CD4-positive, CD25-positive, alpha-beta regulatory T cell (primary cell): ENCODE measurements around the gene ZBED6. TPM values are rescaled to one million over a fixed set of nuclear protein-coding genes. Genes with fewer than 3 reads are reported as not detected.

Experiments
- ATAC-seq, 2 donors: fragments of 150-1000 bp; cut with Tn5 transposase; one replicate each; pipeline ENCODE4 v1.10.0; 2021; ENCODE audit warnings: low read depth in 2 of 2, moderate number of reproducible peaks in 2 of 2, moderate library complexity in 1 of 2
- DNase-seq, 3 donors: peaks; one replicate each; pipeline versions ENCODE4 v3.0.0 to v3.0.0-alpha.2; 2012 to 2022; ENCODE audit warnings: mixed read lengths in 1 of 3
- H3K27ac ChIP-seq: one replicate; pipeline ENCODE4 v1.7.0; 2013; ENCODE audit warnings: mild to moderate bottlenecking, low read length; ENCODE audit not compliant: insufficient read depth, poor library complexity, severe bottlenecking
- H3K27me3 ChIP-seq: one replicate; pipeline ENCODE4 v1.7.0; 2013; ENCODE audit warnings: low read length; ENCODE audit not compliant: control insufficient read depth, insufficient read depth
- H3K36me3 ChIP-seq: one replicate; pipeline ENCODE4 v1.7.0; 2013; ENCODE audit warnings: mild to moderate bottlenecking, low read length, moderate library complexity; ENCODE audit not compliant: control insufficient read depth, insufficient read depth
- H3K4me1 ChIP-seq: 2 replicates; pipeline ENCODE4 v1.7.0; 2013; ENCODE audit warnings: mild to moderate bottlenecking, low read length; ENCODE audit not compliant: insufficient read depth, control insufficient read depth, poor library complexity, severe bottlenecking
- H3K4me3 ChIP-seq: one replicate; pipeline ENCODE4 v1.7.0; 2013; ENCODE audit warnings: low read depth, mild to moderate bottlenecking, low read length, moderate library complexity
- H3K9me3 ChIP-seq, 2 experiments: 1 replicate in 1 of 2; 2 replicates in 1 of 2; pipeline ENCODE4 v1.7.0; 2013; ENCODE audit warnings: low read length in 2 of 2, mild to moderate bottlenecking in 1 of 2, moderate library complexity in 1 of 2; ENCODE audit not compliant: control insufficient read depth in 2 of 2
- H3K27ac Mint-ChIP-seq, 3 donors: one replicate each; pipeline ENCODE4 v1.8.0; 2020 to 2022; ENCODE audit warnings: mild to moderate bottlenecking in 3 of 3, mixed read lengths in 3 of 3, moderate library complexity in 2 of 3
- H3K27me3 Mint-ChIP-seq: one replicate; pipeline ENCODE4 v1.8.0; 2022; ENCODE audit warnings: mild to moderate bottlenecking, mixed read lengths
- H3K36me3 Mint-ChIP-seq: one replicate; pipeline ENCODE4 v1.8.0; 2020; ENCODE audit warnings: mixed read lengths
- H3K4me1 Mint-ChIP-seq, 4 donors: one replicate each; pipeline ENCODE4 v1.8.0; 2020 to 2022; ENCODE audit warnings: mixed read lengths in 4 of 4, mild to moderate bottlenecking in 1 of 4
- H3K4me3 Mint-ChIP-seq, 4 donors: one replicate each; pipeline ENCODE4 v1.8.0; 2020 to 2022; ENCODE audit warnings: mild to moderate bottlenecking in 4 of 4, mixed read lengths in 4 of 4, moderate library complexity in 3 of 4
- H3K9me3 Mint-ChIP-seq, 7 donors: one replicate each; pipeline ENCODE4 v1.8.0; 2020 to 2022; ENCODE audit warnings: mixed read lengths in 7 of 7, mild to moderate bottlenecking in 3 of 7, moderate library complexity in 2 of 7
- polyA plus RNA-seq, 4 donors: library from polyadenylated mRNA; unstranded; fragments of 300-500 nt; fragmentation: Illumina TruSeq; gene quantifications; one replicate each; pipeline ENCODE4 v1.2.3, GENCODE V29; 2021
- total RNA-seq: library from RNA; stranded (reverse); gene quantifications from one replicate; pipeline ENCODE4 v1.2.3, GENCODE V29; 2022

The ZBED6 gene
- total and polyA plus RNA-seq, 5 donors from 2014 or later = 0.22 to 31.0 (median 0.65) TPM

- Histone ChIP-seq H3K4me1 (peaks cover 59% of the 10 kb centered on the region), H3K9me3 (no peaks in the 10 kb centered on the region), H3K4me3 (peak overlapping the region; percentile 82), H3K36me3 (peaks cover 21% of the 10 kb centered on the region), H3K27me3 (no peaks in the 10 kb centered on the region), H3K27ac (no peak overlapping the region)
- H3K4me3 Mint-ChIP-seq = peak overlapping the region; percentile 85 to 100 (median 97)
- H3K4me1 Mint-ChIP-seq = peaks cover 38 to 77% (median 61%) of the 10 kb centered on the region in 4 donors
- H3K9me3 Mint-ChIP-seq = no peaks in the 10 kb centered on the region
- no peaks in the 10 kb centered on the region for H3K27me3 Mint-ChIP-seq
- H3K27ac Mint-ChIP-seq = no peak overlapping the region
- ATAC-seq = no peak
- H3K36me3 Mint-ChIP-seq = peaks cover 35% of the 10 kb centered on the region
- no peak for DNase-seq
These were observed 2.7 kb downstream of the ZBED6 start for GRCh38 chr1:203797948-203798655.

DNA sequence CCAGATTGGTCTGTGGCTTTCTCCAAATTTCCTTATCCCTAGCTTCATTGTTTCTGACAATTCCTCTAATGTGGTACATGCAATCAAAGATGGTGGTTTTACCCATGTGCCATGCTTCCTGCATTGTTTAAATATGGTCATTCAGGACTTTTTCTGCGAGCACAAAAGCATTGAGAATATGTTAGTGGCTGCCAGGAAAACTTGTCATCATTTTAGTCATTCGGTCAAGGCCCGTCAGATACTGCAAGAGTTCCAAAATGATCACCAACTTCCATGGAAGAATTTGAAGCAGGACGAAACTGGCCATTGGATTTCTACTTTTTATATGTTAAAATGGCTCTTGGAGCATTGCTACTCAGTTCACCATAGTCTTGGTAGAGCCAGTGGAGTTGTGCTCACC lies 3.7 kb downstream of the ZBED6 start:
- H3K27me3 Mint-ChIP-seq = no peaks in the 10 kb centered on the region
- no peak for ATAC-seq
- peaks cover 45% of the 10 kb centered on the region for H3K36me3 Mint-ChIP-seq
- no peak for DNase-seq
- Histone ChIP-seq H3K27ac (no peak overlapping the region), H3K36me3 (peaks cover 27% of the 10 kb centered on the region), H3K9me3 (no peaks in the 10 kb centered on the region), H3K4me1 (peaks cover 59% of the 10 kb centered on the region), H3K4me3 (peak overlapping the region; percentile 1), H3K27me3 (no peaks in the 10 kb centered on the region)
- peak overlapping the region in 2 of 3 donors; percentile 9 to 44 for H3K27ac Mint-ChIP-seq
- H3K4me1 Mint-ChIP-seq = peaks cover 38 to 88% (median 63%) of the 10 kb centered on the region in 4 donors
- H3K9me3 Mint-ChIP-seq = no peaks in the 10 kb centered on the region
- peak overlapping the region in 3 of 4 donors; percentile 1 to 6 (median 6) for H3K4me3 Mint-ChIP-seq

GRCh38 chr1:203799971-203800370 lies 4.5 kb downstream of the ZBED6 start:
- ATAC-seq (no peak), DNase-seq (no peak)
- Mint-ChIP-seq H3K27me3 (no peaks in the 10 kb centered on the region), H3K4me1 (peaks cover 44 to 88% (median 67%) of the 10 kb centered on the region in 4 donors), H3K27ac (peak overlapping the region in 1 of 3 donors; percentile 44), H3K36me3 (peaks cover 50% of the 10 kb centered on the region), H3K9me3 (no peaks in the 10 kb centered on the region), H3K4me3 (peak overlapping the region; percentile 6 to 47 (median 33))
- Histone ChIP-seq H3K4me1 (peaks cover 59% of the 10 kb centered on the region), H3K4me3 (peak overlapping the region; percentile 39), H3K27ac (no peak overlapping the region), H3K36me3 (peaks cover 27% of the 10 kb centered on the region), H3K9me3 (no peaks in the 10 kb centered on the region), H3K27me3 (no peaks in the 10 kb centered on the region)

- Mint-ChIP-seq H3K27ac (peak overlapping the region in 1 of 3 donors; percentile 91), H3K4me3 (no peak overlapping the region), H3K27me3 (no peaks in the 10 kb centered on the region), H3K4me1 (peaks cover 27 to 67% (median 43%) of the 10 kb centered on the region in 4 donors), H3K36me3 (peaks cover 42% of the 10 kb centered on the region), H3K9me3 (no peaks in the 10 kb centered on the region)
- H3K27me3 ChIP-seq = no peaks in the 10 kb centered on the region
- no peak overlapping the region for H3K27ac ChIP-seq
- H3K4me3 ChIP-seq = no peak overlapping the region
- H3K9me3 ChIP-seq = no peaks in the 10 kb centered on the region
- ATAC-seq = no peak
- H3K36me3 ChIP-seq = peaks cover 36% of the 10 kb centered on the region
- DNase-seq = no peak
- peaks cover 18% of the 10 kb centered on the region for H3K4me1 ChIP-seq
These were observed 10.3 kb downstream of the ZBED6 start for GRCh38 chr1:203805689-203806088.

- Mint-ChIP-seq H3K9me3 (no peaks in the 10 kb centered on the region), H3K27ac (peak overlapping the region in 1 of 3 donors; percentile 37), H3K4me3 (no peak overlapping the region), H3K27me3 (no peaks in the 10 kb centered on the region), H3K4me1 (peaks cover 12 to 63% (median 38%) of the 10 kb centered on the region in 4 donors), H3K36me3 (peaks cover 45% of the 10 kb centered on the region)
- Histone ChIP-seq H3K9me3 (no peaks in the 10 kb centered on the region), H3K4me3 (no peak overlapping the region), H3K36me3 (peaks cover 37% of the 10 kb centered on the region), H3K4me1 (peaks cover 6% of the 10 kb centered on the region), H3K27me3 (no peaks in the 10 kb centered on the region), H3K27ac (peak overlapping the region; percentile 33)
- DNase-seq (no peak), ATAC-seq (no peak)
These were observed 11.8 kb downstream of the ZBED6 start for GRCh38 chr1:203807196-203807595.

- H3K27me3 Mint-ChIP-seq = no peaks in the 10 kb centered on the region
These were observed 18.3 kb downstream of the ZBED6 start for GRCh38 chr1:203813581-203814341.

GRCh38 chr1:203818399-203818798 lies 23.0 kb downstream of the ZBED6 start:
- peaks cover 48% of the 10 kb centered on the region for H3K36me3 Mint-ChIP-seq
- DNase-seq (no peak), ATAC-seq (no peak)
- no peaks in the 10 kb centered on the region for H3K27me3 Mint-ChIP-seq
- H3K9me3 ChIP-seq = no peaks in the 10 kb centered on the region
- no peak overlapping the region for H3K4me3 ChIP-seq
- H3K4me1 Mint-ChIP-seq = peaks cover 26 to 34% (median 27%) of the 10 kb centered on the region in 4 donors
- H3K27ac Mint-ChIP-seq = no peak overlapping the region
- no peak overlapping the region for H3K27ac ChIP-seq
- H3K9me3 Mint-ChIP-seq = peaks cover 0 to 2% (median 0%) of the 10 kb centered on the region in 7 donors
- H3K4me1 ChIP-seq = no peaks in the 10 kb centered on the region
- no peaks in the 10 kb centered on the region for H3K27me3 ChIP-seq
- no peak overlapping the region for H3K4me3 Mint-ChIP-seq
- H3K36me3 ChIP-seq = peaks cover 80% of the 10 kb centered on the region

More at GRCh38 chr1:203813581-203814341, 18.3 kb downstream of the ZBED6 start:
- H3K27ac ChIP-seq = peak overlapping the region; percentile 5
- peaks cover 52% of the 10 kb centered on the region for H3K36me3 ChIP-seq
- no peaks in the 10 kb centered on the region for H3K27me3 ChIP-seq
- Mint-ChIP-seq H3K4me3 (no peak overlapping the region), H3K4me1 (peaks cover 16 to 39% (median 28%) of the 10 kb centered on the region in 4 donors), H3K27ac (peak overlapping the region in 1 of 3 donors; percentile 66), H3K36me3 (peaks cover 28% of the 10 kb centered on the region), H3K9me3 (peaks cover 0 to 2% (median 0%) of the 10 kb centered on the region in 7 donors)
- no peaks in the 10 kb centered on the region for H3K9me3 ChIP-seq
- no peaks in the 10 kb centered on the region for H3K4me1 ChIP-seq
- ATAC-seq = no peak
- no peak for DNase-seq
- no peak overlapping the region for H3K4me3 ChIP-seq
